Type B pancreatic cell (in vitro differentiated cells): ENCODE measurements around the gene ADCY2. TPM values are rescaled to one million over a fixed set of nuclear protein-coding genes. Genes with fewer than 3 reads are reported as not detected.

Experiments used
- DNase-seq: peaks from one replicate; pipeline ENCODE4 v3.0.0; 2021; ENCODE audit warnings: mixed read lengths; ENCODE audit not compliant: unreplicated experiment; ENCODE audit errors: extremely low spot score
- H3K27ac Mint-ChIP-seq: 2 replicates; pipeline ENCODE4 v1.8.0; 2021; ENCODE audit warnings: mild to moderate bottlenecking, mixed read lengths
- H3K27me3 Mint-ChIP-seq: 2 replicates; pipeline ENCODE4 v1.8.0; 2021; ENCODE audit warnings: mixed read lengths
- H3K36me3 Mint-ChIP-seq: 2 replicates; pipeline ENCODE4 v1.8.0; 2021; ENCODE audit warnings: mixed read lengths
- H3K4me1 Mint-ChIP-seq: one replicate; pipeline ENCODE4 v1.8.0; 2021; ENCODE audit warnings: mixed read lengths; ENCODE audit not compliant: unreplicated experiment
- H3K4me3 Mint-ChIP-seq: 2 replicates; pipeline ENCODE4 v1.8.0; 2021; ENCODE audit warnings: mild to moderate bottlenecking, mixed read lengths
- H3K9me3 Mint-ChIP-seq: 2 replicates; pipeline ENCODE4 v1.8.0; 2021; ENCODE audit warnings: mixed read lengths
- total RNA-seq: library from RNA; stranded (reverse); gene quantifications from 2 replicates; pipeline ENCODE4 v1.2.1, GENCODE V29; 2021; ENCODE audit warnings: low replicate concordance
- TF ChIP-seq, protein P1 (sequence below): fragments of 200-600 bp; sonication (generic); conservative IDR thresholded peaks from 2 replicates; pipeline ENCODE4 v1.5.0; 2021; ENCODE audit warnings: antibody characterized with exemption, mild to moderate bottlenecking

Gene ADCY2
- total RNA-seq, 1 donor from 2014 or later, result 79.7 TPM

DNA sequence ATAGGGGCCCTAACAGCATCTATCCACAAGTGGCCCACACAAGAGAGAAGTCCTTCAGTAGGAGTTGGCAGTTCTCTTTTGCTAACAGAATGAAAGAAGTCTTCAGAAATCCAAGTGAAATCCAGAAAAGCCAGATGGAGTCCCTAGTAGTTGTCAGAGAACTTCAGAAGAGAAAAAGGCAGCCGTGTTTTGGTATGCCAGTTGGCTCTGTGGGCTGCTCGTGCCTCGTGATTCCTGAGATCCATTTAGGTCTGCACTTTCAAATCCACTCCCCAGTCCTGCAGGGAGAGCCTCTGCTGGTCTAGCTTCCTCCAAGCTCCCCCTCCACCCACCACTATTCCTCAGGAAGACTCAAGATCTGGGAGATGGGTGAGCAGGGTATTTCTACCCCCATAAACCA, 386.0 kb downstream of the ADCY2 start:
- H3K27ac Mint-ChIP-seq, result no peak overlapping the region
- H3K9me3 Mint-ChIP-seq, result no peaks in the 10 kb centered on the region
- TF ChIP-seq, protein P1, sequence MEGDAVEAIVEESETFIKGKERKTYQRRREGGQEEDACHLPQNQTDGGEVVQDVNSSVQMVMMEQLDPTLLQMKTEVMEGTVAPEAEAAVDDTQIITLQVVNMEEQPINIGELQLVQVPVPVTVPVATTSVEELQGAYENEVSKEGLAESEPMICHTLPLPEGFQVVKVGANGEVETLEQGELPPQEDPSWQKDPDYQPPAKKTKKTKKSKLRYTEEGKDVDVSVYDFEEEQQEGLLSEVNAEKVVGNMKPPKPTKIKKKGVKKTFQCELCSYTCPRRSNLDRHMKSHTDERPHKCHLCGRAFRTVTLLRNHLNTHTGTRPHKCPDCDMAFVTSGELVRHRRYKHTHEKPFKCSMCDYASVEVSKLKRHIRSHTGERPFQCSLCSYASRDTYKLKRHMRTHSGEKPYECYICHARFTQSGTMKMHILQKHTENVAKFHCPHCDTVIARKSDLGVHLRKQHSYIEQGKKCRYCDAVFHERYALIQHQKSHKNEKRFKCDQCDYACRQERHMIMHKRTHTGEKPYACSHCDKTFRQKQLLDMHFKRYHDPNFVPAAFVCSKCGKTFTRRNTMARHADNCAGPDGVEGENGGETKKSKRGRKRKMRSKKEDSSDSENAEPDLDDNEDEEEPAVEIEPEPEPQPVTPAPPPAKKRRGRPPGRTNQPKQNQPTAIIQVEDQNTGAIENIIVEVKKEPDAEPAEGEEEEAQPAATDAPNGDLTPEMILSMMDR, result no peak
- DNase-seq, result no peak
- H3K4me1 Mint-ChIP-seq, result peaks cover 16% of the 10 kb centered on the region
- peaks cover 20% of the 10 kb centered on the region for H3K27me3 Mint-ChIP-seq
- no peak overlapping the region for H3K4me3 Mint-ChIP-seq
- H3K36me3 Mint-ChIP-seq, result no peaks in the 10 kb centered on the region

DNA sequence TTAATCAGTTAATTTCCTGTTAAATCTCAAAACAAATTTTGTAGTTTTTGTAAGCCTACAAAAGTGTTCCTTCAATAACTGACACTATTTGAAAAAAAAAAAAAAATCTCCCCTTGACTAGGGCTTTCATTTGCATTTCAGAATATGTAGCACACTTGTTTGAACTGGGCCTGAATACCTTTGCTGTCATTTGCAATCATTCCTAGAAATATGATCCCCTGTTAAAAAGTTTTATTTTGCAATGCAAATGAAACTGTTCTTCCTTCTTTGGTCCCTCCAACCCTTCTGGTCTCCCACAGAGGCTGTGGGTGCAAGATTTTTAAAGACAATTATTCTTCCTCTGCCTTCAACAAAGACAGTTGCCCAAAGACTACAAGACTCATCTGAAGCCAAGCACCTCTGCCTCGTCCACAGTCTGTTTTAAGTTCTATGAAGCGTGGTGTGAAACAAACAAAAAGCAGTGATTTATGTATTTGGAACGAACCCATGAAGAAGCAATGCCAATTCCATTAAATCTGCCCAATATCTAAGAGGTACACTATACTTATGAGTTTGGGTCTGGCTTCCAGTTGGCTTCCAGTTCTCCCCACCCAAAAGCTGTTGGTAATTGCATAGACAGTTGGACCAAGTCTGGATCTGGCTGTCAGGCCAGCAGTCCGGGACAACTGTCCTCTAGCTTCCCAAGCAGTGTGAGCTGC, 388.9 kb downstream of the ADCY2 start:
- peaks cover 10% of the 10 kb centered on the region for H3K27me3 Mint-ChIP-seq
- H3K9me3 Mint-ChIP-seq, result no peaks in the 10 kb centered on the region
- H3K27ac Mint-ChIP-seq, result no peak overlapping the region
- peaks cover 7% of the 10 kb centered on the region for H3K4me1 Mint-ChIP-seq
- H3K4me3 Mint-ChIP-seq, result no peak overlapping the region
- H3K36me3 Mint-ChIP-seq, result no peaks in the 10 kb centered on the region
- no peak for DNase-seq
- TF ChIP-seq, protein P1, result no peak

DNA sequence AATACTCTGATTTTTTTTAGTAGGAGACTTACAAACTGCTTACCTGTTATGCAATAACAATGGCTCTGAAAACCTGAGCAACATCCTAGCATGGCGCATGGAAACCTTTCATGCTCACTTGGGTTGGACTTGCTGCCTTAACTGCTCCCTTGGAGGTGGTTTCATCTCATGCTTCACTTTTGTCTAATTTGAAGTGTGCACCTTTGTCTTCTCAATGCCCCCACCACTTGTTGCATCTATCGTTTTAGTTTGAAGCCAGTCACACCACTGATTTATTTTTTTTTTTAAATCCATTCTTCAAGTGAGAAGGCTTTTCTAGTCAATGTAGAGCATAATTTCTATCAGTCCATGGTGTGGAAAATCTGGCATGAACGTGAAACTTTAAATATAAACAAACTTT, 391.8 kb downstream of the ADCY2 start:
- DNase-seq, result no peak
- Mint-ChIP-seq H3K27me3 (peaks cover 7% of the 10 kb centered on the region), H3K36me3 (no peaks in the 10 kb centered on the region), H3K9me3 (no peaks in the 10 kb centered on the region), H3K27ac (no peak overlapping the region), H3K4me3 (no peak overlapping the region), H3K4me1 (no peaks in the 10 kb centered on the region)
- TF ChIP-seq, protein P1, result no peak

DNA sequence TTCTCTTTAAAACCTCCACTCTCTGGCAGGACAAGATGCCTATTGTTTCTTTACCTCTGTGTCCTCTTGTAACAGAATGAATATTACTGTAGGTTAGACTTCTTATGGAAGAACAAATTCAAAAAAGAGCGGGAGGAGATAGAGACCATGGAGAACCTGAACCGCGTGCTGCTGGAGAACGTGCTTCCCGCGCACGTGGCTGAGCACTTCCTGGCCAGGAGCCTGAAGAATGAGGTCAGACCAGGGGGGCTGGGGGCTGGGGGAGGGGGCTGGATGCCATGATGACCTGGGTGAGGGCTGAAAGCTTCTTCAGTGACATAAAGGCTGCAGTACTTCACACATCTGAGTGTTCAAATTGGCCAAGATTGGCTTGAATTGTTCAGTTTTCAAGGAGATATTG, 393.6 kb downstream of the ADCY2 start:
- DNase-seq, result no peak
- peaks cover 7% of the 10 kb centered on the region for H3K27me3 Mint-ChIP-seq
- H3K27ac Mint-ChIP-seq, result no peak overlapping the region
- no peak overlapping the region for H3K4me3 Mint-ChIP-seq
- TF ChIP-seq, protein P1, result no peak
- no peaks in the 10 kb centered on the region for H3K9me3 Mint-ChIP-seq
- H3K4me1 Mint-ChIP-seq, result no peaks in the 10 kb centered on the region
- H3K36me3 Mint-ChIP-seq, result no peaks in the 10 kb centered on the region

DNA sequence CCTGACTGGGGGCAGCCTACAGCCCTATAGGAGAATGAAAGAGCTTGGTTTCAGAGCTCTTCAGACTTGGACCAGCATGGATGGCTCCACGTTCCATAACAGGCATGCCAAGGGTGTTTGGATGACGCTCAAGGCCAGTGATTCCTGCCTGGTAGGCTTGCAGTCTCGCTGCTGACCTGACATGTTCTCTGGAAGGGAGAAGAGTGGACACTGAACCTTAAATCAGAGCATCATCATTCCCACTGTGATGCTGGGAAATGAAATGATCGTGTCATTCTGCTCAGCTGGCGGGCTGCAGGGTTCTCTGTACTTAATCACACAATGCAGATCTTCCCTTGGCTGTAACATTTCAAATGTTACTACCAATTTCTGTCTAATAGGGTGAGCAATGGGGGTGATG, 398.0 kb downstream of the ADCY2 start:
- Mint-ChIP-seq H3K27me3 (peaks cover 3% of the 10 kb centered on the region), H3K4me3 (no peak overlapping the region), H3K9me3 (no peaks in the 10 kb centered on the region), H3K36me3 (no peaks in the 10 kb centered on the region), H3K27ac (no peak overlapping the region), H3K4me1 (no peaks in the 10 kb centered on the region)
- TF ChIP-seq, protein P1, result no peak
- DNase-seq, result no peak

DNA sequence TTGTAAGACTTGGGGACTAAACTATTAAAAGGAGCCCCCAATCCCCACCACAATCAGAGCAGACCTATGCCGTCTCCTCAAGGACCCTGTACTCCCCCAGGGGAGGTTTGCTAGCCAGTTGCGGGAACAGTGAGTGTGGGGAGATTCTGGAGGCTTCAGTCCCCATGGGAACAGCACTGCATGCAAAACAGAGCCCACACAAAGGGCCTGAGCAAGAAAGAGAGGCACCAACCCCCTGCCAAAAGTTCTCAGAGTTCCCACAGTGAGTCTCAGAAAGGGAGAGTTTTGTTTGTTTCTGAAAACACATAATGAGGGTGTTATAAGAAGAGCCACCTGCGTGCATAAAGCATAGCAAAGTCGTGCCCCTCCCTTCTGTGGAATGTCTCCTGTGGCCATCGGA, 398.4 kb downstream of the ADCY2 start:
- TF ChIP-seq, protein P1, result no peak
- Mint-ChIP-seq H3K36me3 (no peaks in the 10 kb centered on the region), H3K9me3 (no peaks in the 10 kb centered on the region), H3K4me3 (no peak overlapping the region), H3K27ac (no peak overlapping the region), H3K4me1 (no peaks in the 10 kb centered on the region), H3K27me3 (peaks cover 3% of the 10 kb centered on the region)
- DNase-seq, result no peak
